Stimulated activated naive B cell treated with anti-CD40 and anti-IgM and Interleukin-4, amounts not matched to agents 10 μg/mL and 1 μg/mL and 100 μg/mL, for 72 hours (primary cell): ENCODE data around the gene SND1.

Source experiments
- ATAC-seq, 2 donors: fragments of 150-1000 bp; cut with Tn5 transposase; replicated peaks; 2 replicates each; pipeline ENCODE4 v1.10.0; 2021; ENCODE audit warnings: moderate library complexity in 1 of 2
- DNase-seq: peaks from one replicate; pipeline ENCODE4 v3.0.0; 2021
- H3K27ac Mint-ChIP-seq: one replicate; pipeline ENCODE4 v1.8.0; 2022; ENCODE audit warnings: mild to moderate bottlenecking, mixed read lengths
- H3K27me3 Mint-ChIP-seq, 2 donors: one replicate each; pipeline ENCODE4 v1.8.0; 2022; ENCODE audit warnings: mixed read lengths in 2 of 2
- H3K36me3 Mint-ChIP-seq, 2 donors: one replicate each; pipeline ENCODE4 v1.8.0; 2022; ENCODE audit warnings: mixed read lengths in 2 of 2, mild to moderate bottlenecking in 1 of 2
- H3K4me1 Mint-ChIP-seq, 2 donors: one replicate each; pipeline ENCODE4 v1.8.0; 2022; ENCODE audit warnings: mixed read lengths in 2 of 2, mild to moderate bottlenecking in 1 of 2
- H3K4me3 Mint-ChIP-seq, 2 donors: one replicate each; pipeline ENCODE4 v1.8.0; 2022; ENCODE audit warnings: mild to moderate bottlenecking in 2 of 2, mixed read lengths in 2 of 2, moderate library complexity in 1 of 2
- H3K9me3 Mint-ChIP-seq, 2 donors: one replicate each; pipeline ENCODE4 v1.8.0; 2022; ENCODE audit warnings: mixed read lengths in 2 of 2, mild to moderate bottlenecking in 1 of 2

The SND1 gene

DNA sequence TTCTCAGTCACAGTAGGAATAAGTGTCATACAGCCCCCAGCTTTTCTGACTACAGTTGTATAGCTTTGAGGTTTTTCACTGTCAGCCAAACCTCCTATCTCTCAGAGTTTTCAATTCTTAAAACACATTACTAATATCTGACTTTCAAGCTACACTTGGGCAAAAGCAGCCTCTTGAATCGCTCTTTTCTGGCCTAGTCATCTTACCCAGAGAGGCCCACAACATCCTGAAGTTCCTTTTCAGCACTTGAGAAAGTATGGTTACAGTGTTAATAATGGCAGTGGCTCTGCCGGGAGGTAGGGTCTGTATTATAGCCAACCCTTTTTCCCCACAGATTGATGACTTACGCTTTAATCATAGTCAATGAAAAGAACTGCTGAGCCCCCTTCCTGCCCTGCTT, 198.2 kb downstream of the SND1 start:
- DNase-seq: no peak
- Mint-ChIP-seq H3K27ac (no peak overlapping the region), H3K4me1 (peaks cover 9 to 35% of the 10 kb centered on the region in 2 donors), H3K9me3 (no peaks in the 10 kb centered on the region), H3K27me3 (no peaks in the 10 kb centered on the region), H3K36me3 (peaks cover 44 to 57% of the 10 kb centered on the region in 2 donors), H3K4me3 (no peak overlapping the region)
- no peak for ATAC-seq

DNA sequence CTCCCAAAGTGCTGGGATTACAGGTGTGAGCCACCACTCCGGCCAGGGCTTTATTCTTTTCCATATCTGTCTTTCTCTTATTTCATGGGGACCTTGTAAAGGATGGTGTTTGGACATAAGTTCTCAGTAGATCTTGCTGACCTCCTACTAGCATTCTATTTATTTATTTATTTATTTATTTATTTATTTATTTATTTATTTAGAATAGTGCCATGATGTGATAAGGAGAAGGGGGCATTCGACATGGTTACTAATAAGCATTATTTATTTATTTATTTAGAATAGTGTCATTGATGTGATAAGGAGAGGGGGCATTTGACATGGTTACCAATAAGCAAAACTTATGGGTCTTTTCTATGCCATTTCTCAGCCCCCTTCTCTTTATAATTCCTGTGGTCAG, 202.4 kb downstream of the SND1 start:
- no peaks in the 10 kb centered on the region for H3K9me3 Mint-ChIP-seq
- H3K4me1 Mint-ChIP-seq: peaks cover 18 to 62% of the 10 kb centered on the region in 2 donors
- peaks cover 50 to 67% of the 10 kb centered on the region in 2 donors for H3K36me3 Mint-ChIP-seq
- ATAC-seq (no peak), DNase-seq (no peak)
- no peaks in the 10 kb centered on the region for H3K27me3 Mint-ChIP-seq
- no peak overlapping the region for H3K27ac Mint-ChIP-seq
- H3K4me3 Mint-ChIP-seq: no peak overlapping the region

DNA sequence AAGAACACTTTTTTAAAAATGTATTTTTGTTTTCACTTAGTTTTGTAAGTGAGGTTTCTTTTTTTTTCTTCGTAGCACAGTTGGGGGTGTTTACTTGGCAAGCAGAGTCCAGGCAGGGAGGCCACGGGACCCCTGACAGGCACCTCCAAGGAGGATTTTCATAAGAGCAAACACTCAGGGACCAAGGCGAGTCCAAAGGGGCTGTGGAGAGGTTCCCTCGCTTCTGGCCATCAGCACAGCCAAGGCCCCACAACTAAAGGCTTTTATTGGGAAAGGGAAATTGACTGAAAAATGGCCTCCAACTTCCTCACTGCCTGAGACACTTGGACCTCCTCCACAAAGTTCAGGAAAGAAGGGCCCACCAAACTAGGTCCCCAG, 205.5 kb downstream of the SND1 start:
- Mint-ChIP-seq H3K27me3 (no peaks in the 10 kb centered on the region), H3K27ac (no peak overlapping the region), H3K9me3 (no peaks in the 10 kb centered on the region), H3K4me3 (no peak overlapping the region), H3K4me1 (peaks cover 23 to 56% of the 10 kb centered on the region in 2 donors), H3K36me3 (peaks cover 45 to 67% of the 10 kb centered on the region in 2 donors)
- DNase-seq: no peak
- no peak for ATAC-seq

DNA sequence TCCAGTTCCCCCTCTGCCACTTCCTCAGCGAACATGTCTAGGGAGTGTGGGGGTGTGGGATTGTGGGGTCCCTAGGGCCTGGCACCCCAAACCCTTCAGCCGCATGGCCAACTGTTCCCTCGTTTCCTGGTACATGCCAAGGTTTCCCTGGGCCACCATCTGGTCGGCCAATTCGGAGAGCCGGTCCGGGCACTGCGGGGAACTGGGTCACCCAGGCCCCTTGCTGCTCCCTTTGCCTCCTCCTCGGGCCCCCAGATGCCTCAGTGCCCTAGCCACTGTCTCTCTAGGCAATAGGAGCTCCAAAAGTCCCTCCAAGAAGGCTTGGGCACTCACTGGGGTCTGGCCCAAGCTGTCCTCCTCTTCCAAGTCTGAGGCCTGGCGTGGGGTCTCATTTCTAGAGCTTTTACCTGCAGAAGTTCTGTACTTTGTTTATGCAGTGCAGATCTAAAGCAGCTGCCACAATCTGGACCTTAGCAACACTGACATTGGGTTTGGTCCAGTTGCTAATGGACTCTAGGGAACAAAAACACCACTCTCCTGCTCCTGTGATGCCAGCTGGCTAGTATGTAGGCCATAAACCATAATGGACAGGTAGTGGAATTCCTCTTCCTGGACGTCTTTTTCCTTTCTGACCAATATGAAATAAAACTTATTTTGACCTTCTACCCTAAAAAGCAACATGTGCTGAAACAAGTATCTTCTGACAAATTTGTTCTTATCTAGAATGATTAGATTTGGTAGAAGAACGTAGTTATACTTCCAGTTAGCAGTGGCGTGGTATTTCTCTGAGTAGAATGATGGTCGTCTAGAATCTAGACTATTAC, 206.3 kb downstream of the SND1 start:
- Mint-ChIP-seq H3K27ac (peak overlapping the region; percentile 89), H3K4me1 (peaks cover 23 to 56% of the 10 kb centered on the region in 2 donors), H3K4me3 (peak overlapping the region; percentile 13 to 56), H3K27me3 (no peaks in the 10 kb centered on the region), H3K36me3 (peaks cover 48 to 68% of the 10 kb centered on the region in 2 donors), H3K9me3 (no peaks in the 10 kb centered on the region)
- ATAC-seq (no peak), DNase-seq (no peak)

DNA sequence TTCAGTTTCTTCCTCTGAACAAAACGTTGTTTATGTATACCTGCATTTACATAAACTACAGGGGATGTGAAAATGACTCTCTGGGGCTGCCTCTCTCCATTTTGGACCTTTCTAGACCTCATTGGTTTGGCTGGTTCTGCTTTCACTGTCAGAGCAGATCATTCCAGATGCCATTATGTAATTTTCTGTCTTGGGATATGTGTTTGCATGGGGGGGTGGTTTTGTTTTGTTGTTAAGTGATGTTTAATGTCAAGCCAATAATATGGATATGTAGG, 206.9 kb downstream of the SND1 start:
- ATAC-seq (peak; percentile 18 to 42), DNase-seq (no peak)
- Mint-ChIP-seq H3K36me3 (peaks cover 48 to 72% of the 10 kb centered on the region in 2 donors), H3K27me3 (no peaks in the 10 kb centered on the region), H3K4me1 (peaks cover 23 to 55% of the 10 kb centered on the region in 2 donors), H3K27ac (peak overlapping the region; percentile 89), H3K4me3 (no peak overlapping the region), H3K9me3 (no peaks in the 10 kb centered on the region)

DNA sequence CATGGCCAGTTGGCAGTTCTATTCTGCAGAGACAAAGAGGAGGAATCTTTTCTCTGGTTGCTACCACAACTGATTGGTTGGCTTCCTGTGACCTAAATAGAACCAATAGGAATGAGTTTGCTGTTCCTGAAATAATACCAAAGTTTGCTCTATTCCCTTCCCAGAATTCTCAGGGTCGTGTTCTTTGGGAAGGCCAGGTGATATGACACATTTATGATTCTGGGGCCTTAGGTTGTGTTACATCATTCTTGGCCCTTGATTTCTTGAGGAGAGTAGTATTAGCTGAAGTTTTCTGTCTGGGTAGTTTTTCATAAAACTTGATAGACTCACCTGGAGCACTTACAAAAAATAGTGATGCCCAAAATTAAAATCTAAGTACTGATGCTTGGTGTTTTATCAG, 207.3 kb downstream of the SND1 start:
- no peak overlapping the region for H3K4me3 Mint-ChIP-seq
- DNase-seq: no peak
- peaks cover 24 to 51% of the 10 kb centered on the region in 2 donors for H3K4me1 Mint-ChIP-seq
- no peak for ATAC-seq
- no peaks in the 10 kb centered on the region for H3K9me3 Mint-ChIP-seq
- no peak overlapping the region for H3K27ac Mint-ChIP-seq
- no peaks in the 10 kb centered on the region for H3K27me3 Mint-ChIP-seq
- H3K36me3 Mint-ChIP-seq: peaks cover 43 to 70% of the 10 kb centered on the region in 2 donors

DNA sequence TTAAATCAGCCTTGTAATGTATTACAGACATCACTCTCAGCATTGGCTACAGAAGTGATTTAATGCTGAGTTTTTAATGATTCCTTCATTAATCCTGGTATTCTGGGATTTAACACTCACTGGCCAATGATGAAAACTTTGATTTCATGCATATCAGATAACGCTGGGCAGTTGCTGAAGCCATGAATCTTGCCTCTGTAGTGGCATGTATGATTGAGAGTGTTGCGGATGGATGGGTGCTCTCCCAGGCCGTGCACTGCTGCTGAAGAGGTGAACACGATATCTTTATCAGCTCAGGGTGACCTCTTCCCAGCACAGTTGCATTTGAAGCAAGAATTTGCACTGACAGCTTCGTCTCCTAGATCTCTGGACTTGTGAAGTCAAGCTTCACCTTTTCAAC, 210.5 kb downstream of the SND1 start:
- peaks cover 56 to 81% of the 10 kb centered on the region in 2 donors for H3K36me3 Mint-ChIP-seq
- no peak overlapping the region for H3K4me3 Mint-ChIP-seq
- DNase-seq (no peak), ATAC-seq (no peak)
- no peaks in the 10 kb centered on the region for H3K27me3 Mint-ChIP-seq
- peaks cover 15 to 30% of the 10 kb centered on the region in 2 donors for H3K4me1 Mint-ChIP-seq
- H3K27ac Mint-ChIP-seq: no peak overlapping the region
- H3K9me3 Mint-ChIP-seq: peaks cover 0 to 3% of the 10 kb centered on the region in 2 donors

DNA sequence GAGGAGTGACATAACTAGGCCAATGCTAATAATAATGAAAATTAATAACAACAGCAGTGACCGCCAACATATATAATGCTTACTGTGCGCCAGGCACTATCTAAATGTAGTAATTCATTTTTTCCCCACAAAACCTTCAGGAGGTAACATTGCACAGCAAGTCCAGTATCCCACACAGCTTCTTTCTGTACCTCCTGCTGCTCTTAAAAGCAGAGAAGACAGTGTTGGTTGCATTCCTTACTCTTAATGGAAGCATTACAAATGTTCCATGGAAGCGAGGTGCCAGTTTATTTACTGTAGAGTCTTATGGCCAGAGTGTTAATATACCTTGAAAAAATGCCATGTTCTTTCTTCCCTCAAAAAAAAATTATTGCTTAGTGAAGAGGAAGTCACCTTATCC, 211.1 kb downstream of the SND1 start:
- H3K27ac Mint-ChIP-seq: no peak overlapping the region
- H3K9me3 Mint-ChIP-seq: peaks cover 0 to 3% of the 10 kb centered on the region in 2 donors
- no peak overlapping the region for H3K4me3 Mint-ChIP-seq
- peaks cover 12 to 24% of the 10 kb centered on the region in 2 donors for H3K4me1 Mint-ChIP-seq
- peaks cover 59 to 82% of the 10 kb centered on the region in 2 donors for H3K36me3 Mint-ChIP-seq
- ATAC-seq: no peak
- no peak for DNase-seq
- no peaks in the 10 kb centered on the region for H3K27me3 Mint-ChIP-seq

DNA sequence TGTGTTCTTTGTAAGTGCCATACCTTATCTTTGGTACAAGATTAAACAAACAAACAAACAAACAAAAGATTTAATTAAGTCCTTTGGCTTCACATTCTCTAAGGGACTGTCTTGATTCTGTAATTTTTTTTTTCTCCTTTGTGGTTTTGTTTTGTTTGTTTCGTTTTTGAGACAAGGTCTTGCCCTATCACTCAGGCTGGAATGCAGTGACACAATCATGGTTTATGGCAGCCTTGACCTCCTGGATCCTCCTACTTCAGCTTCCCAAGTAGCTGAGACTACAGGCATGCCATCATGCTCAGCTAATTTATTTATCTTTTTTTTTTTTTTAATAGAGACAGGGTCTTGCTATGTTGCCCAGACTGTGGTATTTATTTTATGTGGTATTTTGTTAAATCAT, 213.5 kb downstream of the SND1 start:
- Mint-ChIP-seq H3K27ac (no peak overlapping the region), H3K4me1 (peaks cover 12 to 18% of the 10 kb centered on the region in 2 donors), H3K4me3 (no peak overlapping the region), H3K9me3 (peaks cover 0 to 6% of the 10 kb centered on the region in 2 donors), H3K36me3 (peaks cover 59 to 81% of the 10 kb centered on the region in 2 donors), H3K27me3 (no peaks in the 10 kb centered on the region)
- no peak for ATAC-seq
- DNase-seq: no peak

DNA sequence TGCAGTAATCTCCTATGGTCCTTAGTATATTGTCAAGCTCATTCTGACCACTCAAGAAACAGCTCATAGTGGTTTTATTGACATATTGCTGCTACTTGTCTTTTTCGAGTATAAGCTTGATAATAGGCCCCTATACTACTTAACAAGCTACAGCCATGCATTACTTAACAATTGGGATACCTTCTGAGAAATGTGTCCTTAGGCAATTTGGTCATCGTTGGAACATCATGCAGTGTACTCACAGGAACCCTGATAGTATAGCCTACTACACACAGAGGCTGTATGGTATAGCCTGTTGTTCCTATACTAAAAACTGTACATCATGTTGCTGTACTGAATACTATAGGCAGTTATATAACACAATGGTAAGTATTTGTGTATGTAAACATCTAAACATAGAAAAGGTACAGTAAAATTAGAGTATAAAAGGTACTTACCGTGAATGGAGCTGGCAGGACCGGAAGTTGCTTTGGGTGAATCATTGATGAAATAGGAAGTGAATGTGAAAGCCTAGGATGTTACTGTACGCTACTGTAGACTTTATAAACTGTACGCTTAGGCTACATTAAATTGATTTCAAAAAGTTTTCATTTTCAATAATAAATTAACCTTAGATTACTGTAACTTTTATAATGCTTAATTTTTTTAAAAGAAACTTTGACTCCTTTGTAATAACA, 218.4 kb downstream of the SND1 start:
- ATAC-seq (peak; percentile 39 to 47), DNase-seq (no peak)

DNA sequence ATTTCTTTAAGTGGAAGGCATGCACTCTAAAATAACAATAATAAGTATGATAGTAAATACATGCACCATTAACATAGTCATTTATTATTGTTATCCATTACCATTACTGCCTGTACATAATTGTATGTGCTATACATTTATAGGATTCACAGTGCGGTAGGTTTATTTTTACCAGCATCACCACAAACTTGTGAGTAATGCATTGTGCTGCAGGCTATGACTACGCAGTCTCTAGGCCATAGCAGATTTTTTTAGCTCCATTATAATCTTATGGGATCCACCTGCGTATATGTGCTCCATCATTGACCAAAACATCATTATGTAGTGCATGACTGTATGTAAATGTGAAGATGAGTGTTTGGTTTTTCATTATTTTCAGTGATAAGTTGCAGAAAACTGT, 219.2 kb downstream of the SND1 start:
- Mint-ChIP-seq H3K27ac (no peak overlapping the region), H3K4me1 (peaks cover 14 to 23% of the 10 kb centered on the region in 2 donors), H3K4me3 (no peak overlapping the region), H3K36me3 (peaks cover 52 to 72% of the 10 kb centered on the region in 2 donors), H3K27me3 (no peaks in the 10 kb centered on the region), H3K9me3 (peaks cover 0 to 6% of the 10 kb centered on the region in 2 donors)
- ATAC-seq: no peak
- DNase-seq: no peak

More for the DNA sequence above, 218.4 kb downstream of the SND1 start:
- peaks cover 13 to 23% of the 10 kb centered on the region in 2 donors for H3K4me1 Mint-ChIP-seq
- H3K36me3 Mint-ChIP-seq: peaks cover 55 to 74% of the 10 kb centered on the region in 2 donors
- H3K27me3 Mint-ChIP-seq: no peaks in the 10 kb centered on the region
- no peak overlapping the region for H3K27ac Mint-ChIP-seq
- no peak overlapping the region for H3K4me3 Mint-ChIP-seq
- H3K9me3 Mint-ChIP-seq: peaks cover 0 to 6% of the 10 kb centered on the region in 2 donors

DNA sequence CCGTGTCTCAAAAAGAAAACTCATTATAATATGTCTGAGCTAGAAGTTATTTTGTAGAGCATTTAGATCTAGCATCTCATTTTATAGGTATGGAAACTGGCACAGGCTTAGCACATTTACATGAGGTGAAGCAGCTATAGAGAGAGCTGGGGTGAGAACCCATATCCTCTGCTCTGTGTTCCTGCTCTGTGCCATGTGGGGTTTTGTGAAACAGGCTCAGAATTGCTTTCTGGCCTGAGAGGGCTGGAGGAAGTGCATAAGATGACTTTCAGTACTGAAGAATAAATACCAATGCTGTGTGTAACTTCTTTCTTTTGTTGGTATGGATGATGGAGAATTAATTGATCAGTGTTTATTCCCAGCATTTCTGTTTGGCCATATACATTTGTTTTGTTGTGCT, 220.1 kb downstream of the SND1 start:
- Mint-ChIP-seq H3K27ac (no peak overlapping the region), H3K9me3 (peaks cover 0 to 6% of the 10 kb centered on the region in 2 donors), H3K4me1 (peaks cover 14 to 23% of the 10 kb centered on the region in 2 donors), H3K4me3 (no peak overlapping the region), H3K36me3 (peaks cover 44 to 64% of the 10 kb centered on the region in 2 donors), H3K27me3 (no peaks in the 10 kb centered on the region)
- no peak for DNase-seq
- ATAC-seq: peak; percentile 39 to 52

DNA sequence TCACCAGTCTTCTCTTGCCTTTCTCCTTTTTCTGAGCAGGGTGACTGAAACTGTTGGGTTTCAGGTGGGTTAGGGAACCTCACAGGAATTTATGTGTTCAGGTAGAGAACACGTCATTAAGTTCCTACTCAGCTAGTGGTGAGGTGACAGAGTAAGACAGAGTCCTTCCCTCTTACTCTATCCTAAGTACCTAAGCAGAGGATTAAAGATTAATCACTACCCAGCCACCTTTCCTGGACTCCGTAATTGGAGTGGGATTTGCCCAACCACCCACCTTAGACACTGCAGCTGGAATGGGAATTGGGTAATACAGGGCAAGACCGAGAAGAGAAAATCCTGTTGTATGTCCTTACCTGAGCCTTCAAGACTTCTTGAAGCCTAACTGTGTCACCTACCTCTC, 221.2 kb downstream of the SND1 start:
- ATAC-seq (no peak), DNase-seq (no peak)
- Mint-ChIP-seq H3K36me3 (peaks cover 34 to 53% of the 10 kb centered on the region in 2 donors), H3K27ac (no peak overlapping the region), H3K27me3 (no peaks in the 10 kb centered on the region), H3K9me3 (peaks cover 0 to 4% of the 10 kb centered on the region in 2 donors), H3K4me3 (no peak overlapping the region), H3K4me1 (peaks cover 14 to 23% of the 10 kb centered on the region in 2 donors)

DNA sequence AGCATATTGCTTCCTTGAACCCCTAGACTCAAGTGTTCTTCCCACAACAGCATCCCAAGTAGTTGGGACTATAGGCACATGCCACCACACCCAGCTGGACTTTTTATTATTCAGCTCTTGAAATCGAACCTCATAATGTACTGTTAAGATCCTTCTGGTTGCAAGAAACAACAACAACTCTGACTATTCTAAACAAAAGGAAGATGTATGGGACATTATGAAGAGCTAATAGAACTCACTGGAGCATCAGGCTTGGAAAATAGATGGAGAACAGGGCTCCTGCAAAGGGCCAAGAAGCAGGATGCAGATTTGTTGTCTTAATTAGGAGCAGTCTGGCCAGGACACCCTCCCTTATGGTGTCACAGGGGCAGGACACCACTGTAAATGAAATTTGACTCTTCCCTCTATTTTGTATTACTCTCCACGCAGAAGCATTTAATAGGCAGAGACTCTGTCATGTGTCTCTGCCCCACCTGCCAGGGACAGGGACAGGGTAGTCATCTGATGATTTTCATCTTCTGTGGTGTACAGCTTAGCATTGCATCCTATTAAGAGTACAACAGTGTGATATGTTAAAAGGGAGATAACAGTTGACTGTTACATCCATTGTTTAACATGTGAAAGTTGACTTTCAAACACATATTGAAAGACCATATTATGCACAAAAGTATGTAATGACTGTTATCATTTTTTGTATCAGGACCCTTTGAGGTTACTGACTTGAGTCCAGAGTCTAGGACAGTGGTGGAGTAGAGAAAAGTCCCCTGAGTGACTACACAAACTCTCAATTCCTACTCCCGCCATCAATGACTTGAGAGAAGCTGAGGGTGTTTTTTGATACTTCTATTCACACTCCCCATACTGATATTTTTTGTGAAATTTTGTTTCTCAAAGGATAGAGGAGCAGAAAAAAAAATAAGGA, 222.0 kb downstream of the SND1 start:
- no peaks in the 10 kb centered on the region for H3K27me3 Mint-ChIP-seq
- H3K36me3 Mint-ChIP-seq: peaks cover 29 to 45% of the 10 kb centered on the region in 2 donors
- H3K9me3 Mint-ChIP-seq: peaks cover 0 to under 1% of the 10 kb centered on the region in 2 donors
- no peak for DNase-seq
- H3K27ac Mint-ChIP-seq: no peak overlapping the region
- peak; percentile 31 to 42 for ATAC-seq
- no peak overlapping the region for H3K4me3 Mint-ChIP-seq
- peaks cover 12 to 18% of the 10 kb centered on the region in 2 donors for H3K4me1 Mint-ChIP-seq
